C4-2B (cell line): ENCODE measurements around the gene CLTB.

Source experiments
- H3K27ac ChIP-seq: fragments of 450-650 bp; 2 replicates; pipeline ENCODE4 v1.5.1; 2017
- ZFX ChIP-seq: fragments of 450-650 bp; IDR thresholded peaks from 2 replicates; pipeline ENCODE4 v1.6.1; 2017
- TF ChIP-seq, protein P1 (sequence below): fragments of 450-650 bp; conservative IDR thresholded peaks from 2 replicates; pipeline ENCODE4 v1.5.1; 2017; ENCODE audit warnings: mild to moderate bottlenecking

The CLTB gene

DNA sequence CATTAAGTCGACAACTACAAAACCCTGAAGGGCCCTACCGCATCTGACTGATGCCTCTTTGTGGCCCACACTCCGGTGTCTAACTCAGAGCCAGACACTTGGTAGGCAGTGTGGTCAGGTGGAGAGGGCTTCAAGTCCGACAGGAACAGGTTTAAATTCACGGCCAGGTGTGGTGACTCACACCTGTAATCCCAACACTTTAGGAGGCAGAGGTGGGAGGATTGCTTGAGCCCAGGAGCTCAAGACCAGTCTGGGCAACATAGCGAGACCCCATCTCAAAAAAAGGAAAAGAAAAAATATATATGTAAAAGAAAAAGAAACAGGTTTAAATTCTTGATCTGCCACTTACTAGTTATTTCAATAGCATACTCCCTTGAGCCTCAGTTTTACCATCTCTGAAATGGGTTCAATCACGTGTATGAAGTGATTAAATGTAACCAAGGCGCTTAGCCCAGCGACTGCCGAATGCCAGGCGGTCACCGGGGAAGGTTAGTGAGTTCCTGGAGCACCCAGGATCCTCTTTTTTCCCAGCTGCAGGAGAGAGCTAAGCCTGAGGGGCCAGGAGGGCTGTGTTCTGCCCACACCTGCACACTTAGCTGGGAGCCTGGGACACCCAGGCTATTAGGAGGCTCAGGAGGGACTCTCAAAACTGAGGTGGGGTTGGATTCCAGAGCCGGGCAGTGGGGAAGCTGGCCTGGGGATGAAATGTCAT, 943 bp downstream of the CLTB start:
- H3K27ac ChIP-seq: peak overlapping the region; percentile 88
- TF ChIP-seq ZFX: no peak
- TF ChIP-seq, protein P1, sequence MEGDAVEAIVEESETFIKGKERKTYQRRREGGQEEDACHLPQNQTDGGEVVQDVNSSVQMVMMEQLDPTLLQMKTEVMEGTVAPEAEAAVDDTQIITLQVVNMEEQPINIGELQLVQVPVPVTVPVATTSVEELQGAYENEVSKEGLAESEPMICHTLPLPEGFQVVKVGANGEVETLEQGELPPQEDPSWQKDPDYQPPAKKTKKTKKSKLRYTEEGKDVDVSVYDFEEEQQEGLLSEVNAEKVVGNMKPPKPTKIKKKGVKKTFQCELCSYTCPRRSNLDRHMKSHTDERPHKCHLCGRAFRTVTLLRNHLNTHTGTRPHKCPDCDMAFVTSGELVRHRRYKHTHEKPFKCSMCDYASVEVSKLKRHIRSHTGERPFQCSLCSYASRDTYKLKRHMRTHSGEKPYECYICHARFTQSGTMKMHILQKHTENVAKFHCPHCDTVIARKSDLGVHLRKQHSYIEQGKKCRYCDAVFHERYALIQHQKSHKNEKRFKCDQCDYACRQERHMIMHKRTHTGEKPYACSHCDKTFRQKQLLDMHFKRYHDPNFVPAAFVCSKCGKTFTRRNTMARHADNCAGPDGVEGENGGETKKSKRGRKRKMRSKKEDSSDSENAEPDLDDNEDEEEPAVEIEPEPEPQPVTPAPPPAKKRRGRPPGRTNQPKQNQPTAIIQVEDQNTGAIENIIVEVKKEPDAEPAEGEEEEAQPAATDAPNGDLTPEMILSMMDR: no peak

DNA sequence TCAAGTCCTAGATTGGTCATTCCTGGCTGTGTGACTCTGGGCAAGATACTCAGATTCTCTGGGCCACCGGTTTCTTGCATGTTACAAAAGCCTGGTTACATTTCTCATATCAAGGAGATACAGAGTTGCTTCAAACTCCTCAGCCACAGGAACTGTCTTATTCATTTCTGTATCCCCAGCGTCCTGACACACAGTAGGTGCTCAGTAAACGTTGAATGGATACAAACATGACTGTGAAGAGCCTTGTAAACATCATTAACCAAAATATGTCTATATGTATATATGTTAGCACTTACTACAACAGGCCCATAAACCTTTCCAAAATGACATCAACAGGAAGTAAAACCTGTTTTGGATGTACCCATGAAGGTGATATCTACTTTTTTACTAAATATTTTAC, 1.6 kb downstream of the CLTB start:
- TF ChIP-seq, protein P1: no peak
- TF ChIP-seq ZFX: no peak
- no peak overlapping the region for H3K27ac ChIP-seq

DNA sequence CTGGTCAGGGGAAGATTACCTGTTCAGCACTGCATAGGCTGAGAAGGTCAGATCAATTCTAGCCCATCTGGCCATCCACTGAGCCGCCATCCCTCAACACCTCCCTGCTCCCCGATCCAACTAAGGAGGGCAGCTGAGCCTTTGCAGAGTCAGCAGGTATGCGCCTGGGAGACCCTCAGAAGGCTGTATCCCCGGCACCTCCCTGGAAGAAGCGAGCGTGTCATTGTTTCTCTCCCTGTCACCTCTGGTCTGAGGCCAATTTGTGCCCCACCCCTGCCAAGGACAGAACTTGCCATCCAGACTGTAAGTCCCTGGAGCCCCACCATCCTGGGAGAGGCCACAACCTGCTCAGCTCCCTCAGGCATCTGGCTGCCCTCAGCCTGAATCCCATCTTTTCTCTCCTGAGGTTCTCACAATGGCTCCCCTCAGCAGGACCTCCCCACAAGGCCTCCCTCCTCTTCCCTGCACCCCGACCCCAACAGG, 2.6 kb downstream of the CLTB start:
- TF ChIP-seq, protein P1: no peak
- TF ChIP-seq ZFX: no peak
- no peak overlapping the region for H3K27ac ChIP-seq

DNA sequence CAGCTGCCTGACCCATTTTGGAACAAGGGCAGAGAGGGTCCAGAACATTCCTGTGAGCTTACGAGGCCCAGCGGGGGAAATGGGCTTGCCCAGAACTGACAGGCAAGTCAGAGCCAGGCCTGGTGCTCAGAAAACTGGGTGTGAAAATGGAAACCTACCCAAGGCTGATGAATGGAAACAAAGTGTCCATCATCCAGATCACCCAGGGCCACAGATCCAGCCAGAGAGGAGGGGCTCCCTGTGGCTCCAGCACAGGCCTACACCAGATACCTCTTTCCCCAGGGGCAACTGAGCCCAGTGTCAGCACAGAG, 3.1 kb downstream of the CLTB start:
- TF ChIP-seq, protein P1: no peak
- no peak for TF ChIP-seq ZFX
- no peak overlapping the region for H3K27ac ChIP-seq

DNA sequence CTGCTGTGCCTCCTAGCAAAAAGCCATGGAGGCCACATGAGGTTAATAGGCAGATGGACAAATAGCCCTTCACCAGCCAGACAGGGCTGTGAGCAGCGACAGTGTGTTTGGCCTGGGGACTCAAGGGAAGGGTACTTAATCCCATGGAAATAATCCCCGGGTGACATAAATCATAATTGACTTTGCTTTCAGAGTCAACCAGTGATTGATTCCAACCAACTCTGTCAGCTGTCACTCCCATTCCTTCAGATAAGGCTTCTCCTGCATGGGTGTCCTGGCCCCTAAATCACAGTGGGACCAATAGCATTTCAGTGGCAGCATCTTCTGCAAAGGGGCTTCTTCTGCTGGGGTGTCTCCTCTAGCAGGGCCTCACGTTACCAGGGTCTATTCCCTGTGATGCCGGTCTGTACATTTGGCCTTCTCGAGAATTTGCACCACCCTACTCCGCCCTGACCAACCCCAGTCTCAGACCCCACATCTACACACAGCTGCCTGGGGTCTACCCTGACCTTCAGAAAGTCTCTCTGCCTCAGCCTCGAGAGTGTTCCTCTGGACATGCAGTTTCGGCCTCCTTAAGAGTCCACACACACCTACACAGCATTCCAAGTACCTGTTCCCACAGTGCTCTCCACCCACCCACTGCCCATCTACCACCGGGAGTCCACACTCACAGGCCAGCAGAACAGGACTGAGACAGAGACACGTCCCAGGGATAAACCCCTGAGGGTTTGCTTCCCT, 3.7 kb downstream of the CLTB start:
- TF ChIP-seq, protein P1: no peak
- no peak for TF ChIP-seq ZFX
- no peak overlapping the region for H3K27ac ChIP-seq

DNA sequence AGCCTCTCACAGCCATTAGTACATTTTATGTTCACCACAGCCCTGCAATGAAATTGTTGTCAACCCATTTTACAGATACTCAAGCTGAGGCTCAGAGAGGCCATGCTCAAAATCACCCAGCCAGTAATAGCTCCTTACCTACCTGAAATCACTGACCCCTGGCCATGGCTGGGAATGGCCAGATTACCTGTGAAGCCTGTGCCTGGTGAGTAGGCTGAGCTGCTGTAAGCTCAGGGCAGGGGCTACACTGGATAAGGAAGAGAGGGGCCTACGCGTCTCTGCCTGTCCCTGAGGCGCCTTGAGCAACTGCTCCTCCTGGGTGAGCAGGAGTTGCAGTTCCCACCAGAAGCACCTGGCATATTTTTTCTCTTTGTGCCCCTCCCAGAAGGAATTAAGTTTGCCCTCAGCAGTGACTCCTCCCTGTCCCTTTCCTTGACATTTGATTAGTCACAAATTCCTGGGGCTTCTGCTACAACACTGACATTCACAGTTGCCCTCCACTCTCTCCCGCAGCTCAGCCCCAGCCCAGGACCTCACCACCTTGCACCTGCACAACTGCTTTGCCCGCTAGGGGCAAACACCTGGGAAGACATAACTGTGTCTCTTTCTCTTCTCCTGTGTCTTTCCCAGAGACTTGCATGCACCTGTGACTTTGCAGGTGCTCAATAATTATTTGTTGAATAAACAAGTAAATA, 5.7 kb downstream of the CLTB start:
- TF ChIP-seq, protein P1: no peak
- no peak for TF ChIP-seq ZFX
- H3K27ac ChIP-seq: no peak overlapping the region

DNA sequence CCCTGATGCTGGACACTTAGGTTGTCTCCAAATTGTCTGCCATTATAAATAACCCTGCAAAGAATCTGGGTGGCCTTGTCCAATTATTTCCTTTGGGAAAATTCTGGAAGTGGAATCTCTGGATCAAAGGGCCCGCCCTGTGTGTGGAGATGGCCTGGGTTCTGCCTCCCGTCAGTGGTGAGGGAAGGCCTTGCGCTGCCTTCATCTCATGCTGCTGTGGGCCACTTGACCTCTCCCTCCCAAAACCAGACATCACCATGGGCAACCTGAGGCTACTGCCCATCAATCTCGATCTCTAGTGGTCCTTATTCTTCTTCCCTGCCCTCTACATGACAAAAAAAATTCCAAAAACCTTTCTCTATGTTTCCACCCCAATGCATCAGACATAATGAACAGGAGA, 6.6 kb downstream of the CLTB start:
- no peak overlapping the region for H3K27ac ChIP-seq
- TF ChIP-seq ZFX: no peak
- TF ChIP-seq, protein P1: no peak
